Measurements from ENCODE around the gene IZUMO4. TPM values are rescaled to one million over a fixed set of nuclear protein-coding genes. Genes with fewer than 3 reads are reported as not detected.
A peak's percentile ranks its signal among the peaks of the same experiment; 100 is the strongest.

Gene IZUMO4, protein sequence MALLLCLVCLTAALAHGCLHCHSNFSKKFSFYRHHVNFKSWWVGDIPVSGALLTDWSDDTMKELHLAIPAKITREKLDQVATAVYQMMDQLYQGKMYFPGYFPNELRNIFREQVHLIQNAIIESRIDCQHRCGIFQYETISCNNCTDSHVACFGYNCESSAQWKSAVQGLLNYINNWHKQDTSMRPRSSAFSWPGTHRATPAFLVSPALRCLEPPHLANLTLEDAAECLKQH
- polyA plus RNA-seq (2012; ENCODE audit: insufficient read depth, insufficient read length, low read depth) = not detected

DNA sequence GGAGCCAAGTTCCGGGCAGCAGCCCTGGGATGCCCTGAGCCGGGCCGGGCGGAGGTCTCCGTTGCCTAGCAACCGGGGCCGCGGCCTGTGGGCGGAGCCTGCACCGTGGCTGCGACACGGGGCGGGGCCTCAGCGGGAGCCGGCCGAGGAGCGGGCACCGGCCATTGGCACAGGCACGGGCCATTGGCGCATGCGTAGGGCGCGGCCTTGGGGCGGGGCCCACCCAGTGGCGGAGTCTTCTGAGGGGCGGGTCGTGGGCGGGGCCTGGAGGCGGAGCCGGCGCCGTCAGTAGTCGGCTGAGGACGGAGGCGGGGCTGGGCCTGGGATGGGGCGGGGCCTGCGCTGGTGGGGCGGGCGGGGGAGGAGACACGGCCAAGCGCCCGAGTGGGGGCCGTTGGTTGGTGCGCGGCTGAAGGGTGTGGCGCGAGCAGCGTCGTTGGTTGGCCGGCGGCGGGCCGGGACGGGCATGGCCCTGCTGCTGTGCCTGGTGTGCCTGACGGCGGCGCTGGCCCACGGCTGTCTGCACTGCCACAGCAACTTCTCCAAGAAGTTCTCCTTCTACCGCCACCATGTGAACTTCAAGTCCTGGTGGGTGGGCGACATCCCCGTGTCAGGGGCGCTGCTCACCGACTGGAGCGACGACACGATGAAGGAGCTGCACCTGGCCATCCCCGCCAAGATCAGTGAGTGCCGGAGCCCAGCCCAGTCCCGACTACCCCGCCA is at the start of gene IZUMO4:
Gene IZUMO4 (plus strand): TSS at position 436 of the 723 bp plus-strand sequence. CDS start 31 bp downstream, at position 467.
- no peaks in the 10 kb centered on the region for H3K27me3 ChIP-seq
- H3K36me3 ChIP-seq = peaks cover 22% of the 10 kb centered on the region
- no peaks in the 10 kb centered on the region for H3K9me3 ChIP-seq
- DNase-seq = peak; percentile 100
- TF ChIP-seq, protein P1, sequence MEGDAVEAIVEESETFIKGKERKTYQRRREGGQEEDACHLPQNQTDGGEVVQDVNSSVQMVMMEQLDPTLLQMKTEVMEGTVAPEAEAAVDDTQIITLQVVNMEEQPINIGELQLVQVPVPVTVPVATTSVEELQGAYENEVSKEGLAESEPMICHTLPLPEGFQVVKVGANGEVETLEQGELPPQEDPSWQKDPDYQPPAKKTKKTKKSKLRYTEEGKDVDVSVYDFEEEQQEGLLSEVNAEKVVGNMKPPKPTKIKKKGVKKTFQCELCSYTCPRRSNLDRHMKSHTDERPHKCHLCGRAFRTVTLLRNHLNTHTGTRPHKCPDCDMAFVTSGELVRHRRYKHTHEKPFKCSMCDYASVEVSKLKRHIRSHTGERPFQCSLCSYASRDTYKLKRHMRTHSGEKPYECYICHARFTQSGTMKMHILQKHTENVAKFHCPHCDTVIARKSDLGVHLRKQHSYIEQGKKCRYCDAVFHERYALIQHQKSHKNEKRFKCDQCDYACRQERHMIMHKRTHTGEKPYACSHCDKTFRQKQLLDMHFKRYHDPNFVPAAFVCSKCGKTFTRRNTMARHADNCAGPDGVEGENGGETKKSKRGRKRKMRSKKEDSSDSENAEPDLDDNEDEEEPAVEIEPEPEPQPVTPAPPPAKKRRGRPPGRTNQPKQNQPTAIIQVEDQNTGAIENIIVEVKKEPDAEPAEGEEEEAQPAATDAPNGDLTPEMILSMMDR (IDR thresholded peaks at IDR 0.05; ENCODE audit: low read depth, low read length) = peak; percentile 46
- no peaks in the 10 kb centered on the region for H3K4me1 ChIP-seq
- H3K4me3 ChIP-seq (ENCODE audit: low read depth, low read length) = peak within 1 kb of the TSS; percentile 64

DNA sequence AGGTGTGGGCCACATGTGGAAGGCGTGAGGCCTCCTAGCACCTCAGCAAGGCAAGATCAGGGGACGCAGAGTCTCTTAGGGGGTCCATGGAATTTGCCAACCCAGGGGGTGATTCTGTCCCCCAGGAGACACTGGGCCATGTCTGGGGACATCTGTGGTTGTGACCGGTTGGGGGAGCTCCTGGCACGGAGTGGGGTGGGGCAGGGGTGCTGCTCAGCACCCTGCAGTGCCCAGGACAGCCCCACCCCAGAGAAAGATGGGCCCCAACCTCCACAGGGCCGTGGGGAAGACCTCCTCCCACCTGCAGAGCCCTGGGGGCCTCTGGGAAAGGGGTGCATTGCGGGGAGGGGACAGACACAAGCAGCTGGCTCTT is 49.7 kb upstream of the IZUMO4 start:
- no peaks in the 10 kb centered on the region for H3K27me3 ChIP-seq
- no peak overlapping the region for H3K4me3 ChIP-seq (ENCODE audit: low read depth, low read length)
- H3K4me1 ChIP-seq = peaks cover 19% of the 10 kb centered on the region

DNA sequence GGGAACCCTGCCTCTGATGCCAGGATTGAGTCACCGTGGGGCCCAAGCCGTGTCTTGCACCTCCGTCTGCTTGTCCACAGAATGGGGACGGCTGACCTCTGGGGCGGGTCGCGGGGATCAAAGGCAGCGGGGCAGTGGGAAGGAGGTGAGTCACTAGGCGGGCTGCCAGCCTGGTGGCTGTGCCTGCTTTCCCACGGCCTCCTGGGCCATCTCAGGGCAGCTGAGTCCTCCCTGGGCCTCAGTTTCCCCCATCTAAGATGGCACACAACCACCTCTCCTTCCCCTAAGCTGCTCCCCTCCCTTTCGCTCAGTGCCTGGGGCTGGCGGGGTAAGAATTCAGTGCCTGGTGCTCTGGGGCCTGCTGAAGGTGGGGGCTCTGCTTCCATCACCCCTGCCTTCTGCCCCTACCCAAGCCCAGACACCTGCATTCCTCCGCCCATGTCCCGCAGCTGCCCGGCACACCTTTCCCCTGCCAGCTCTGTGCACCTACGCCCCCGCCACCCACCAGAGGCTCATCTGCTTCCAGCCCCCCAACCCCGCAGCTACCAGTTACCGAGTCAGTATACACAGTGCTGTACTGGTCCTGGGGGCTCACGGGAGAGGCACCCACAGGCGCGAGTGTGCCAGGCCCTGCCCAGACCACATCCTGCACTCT is 49.1 kb upstream of the IZUMO4 start:
- Histone ChIP-seq H3K4me1 (peaks cover 15% of the 10 kb centered on the region), H3K4me3 (ENCODE audit: low read depth, low read length) (no peak overlapping the region), H3K9me3 (no peaks in the 10 kb centered on the region), H3K27me3 (no peaks in the 10 kb centered on the region), H3K36me3 (peaks cover 28% of the 10 kb centered on the region)
- DNase-seq = no peak
- TF ChIP-seq, protein P1 (IDR thresholded peaks at IDR 0.05; ENCODE audit: low read depth, low read length) = no peak

More for the DNA sequence above, 49.7 kb upstream of the IZUMO4 start:
- Histone ChIP-seq H3K9me3 (no peaks in the 10 kb centered on the region), H3K36me3 (peaks cover 32% of the 10 kb centered on the region)
- TF ChIP-seq, protein P1 (IDR thresholded peaks at IDR 0.05; ENCODE audit: low read depth, low read length) = no peak
- DNase-seq = no peak

DNA sequence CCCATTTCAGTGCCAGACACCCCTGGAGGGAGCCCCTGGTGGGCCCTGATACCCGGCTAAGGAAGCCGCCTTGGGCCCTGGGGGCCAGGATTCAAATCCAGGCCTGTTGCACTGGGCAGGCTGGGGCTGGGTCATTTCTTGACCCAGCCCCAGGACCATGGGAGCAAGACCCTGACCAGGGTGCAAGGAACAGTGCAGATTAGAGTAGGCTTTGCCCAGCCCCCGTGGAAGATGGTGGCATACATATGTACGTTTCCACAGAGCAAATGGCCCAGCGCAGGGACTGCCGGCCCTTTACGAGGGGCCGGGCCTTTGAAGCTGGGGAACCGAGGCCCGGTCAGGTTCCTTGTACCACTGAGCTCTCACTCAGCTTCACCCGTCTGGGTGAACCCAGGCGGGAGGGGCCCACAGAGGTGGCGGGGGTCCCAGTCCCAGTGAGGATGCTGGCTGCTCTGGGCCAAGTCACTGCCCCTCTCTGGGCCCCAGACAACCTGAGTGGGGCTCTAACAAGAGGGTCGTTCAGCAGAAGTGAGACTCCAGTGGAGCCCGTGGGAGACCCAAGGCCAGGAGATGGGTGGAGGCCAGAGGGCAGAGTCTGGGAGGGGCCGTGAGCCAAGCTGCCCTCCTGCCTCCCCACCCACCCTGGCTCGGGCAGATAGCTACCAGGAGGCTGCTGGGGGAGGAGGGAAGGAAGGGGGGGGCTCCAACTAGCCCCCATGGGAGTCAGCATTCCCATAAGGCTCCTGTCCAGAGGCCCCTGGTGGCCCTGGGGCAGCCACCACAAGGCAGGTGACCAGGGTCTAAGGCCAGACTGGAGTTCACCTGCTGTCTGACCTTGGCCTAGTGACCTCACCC is 48.4 kb upstream of the IZUMO4 start:
- Histone ChIP-seq H3K27me3 (no peaks in the 10 kb centered on the region), H3K36me3 (peaks cover 20% of the 10 kb centered on the region), H3K4me3 (ENCODE audit: low read depth, low read length) (no peak overlapping the region), H3K4me1 (peaks cover 8% of the 10 kb centered on the region), H3K9me3 (no peaks in the 10 kb centered on the region)
- TF ChIP-seq, protein P1 (IDR thresholded peaks at IDR 0.05; ENCODE audit: low read depth, low read length) = no peak
- no peak for DNase-seq

DNA sequence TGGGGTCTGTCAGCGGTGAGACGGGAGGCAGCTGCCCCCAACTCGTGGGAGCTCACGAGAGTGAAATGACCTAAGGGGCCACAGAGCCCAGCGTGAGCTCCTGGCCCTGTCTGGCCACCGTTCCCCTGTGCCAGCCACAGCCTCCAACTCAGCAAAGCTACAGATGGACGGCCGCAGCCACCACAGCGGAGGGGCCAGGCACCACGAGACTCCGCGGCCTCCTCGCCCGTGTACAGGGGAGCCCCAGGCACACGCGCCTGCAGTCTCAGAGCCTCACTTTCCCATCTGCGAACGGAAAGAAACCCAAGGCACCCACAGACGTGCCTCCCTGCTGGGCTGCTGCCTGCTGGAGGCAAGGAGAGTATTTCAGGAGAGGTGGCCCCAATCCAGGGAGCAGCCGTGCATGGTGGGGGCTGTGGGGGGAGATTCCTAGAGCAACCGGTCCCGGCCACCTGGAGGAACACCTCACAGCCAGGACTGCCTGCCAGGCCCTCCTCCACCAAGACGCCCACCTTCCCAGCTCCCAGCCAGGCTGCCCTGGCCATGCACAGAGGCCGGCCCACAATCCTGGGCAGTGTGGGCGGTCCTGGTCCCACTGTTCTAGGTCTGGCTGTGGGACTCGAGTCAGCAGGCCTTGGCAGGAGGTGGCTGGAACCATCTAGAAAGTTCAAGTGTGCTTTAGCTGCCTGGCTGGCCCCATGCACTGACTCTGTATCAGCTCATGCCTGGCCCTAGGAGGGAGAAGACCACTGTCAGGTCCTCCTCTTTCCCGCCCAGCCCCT is 47.6 kb upstream of the IZUMO4 start:
- no peak for DNase-seq
- H3K4me1 ChIP-seq = peaks cover 7% of the 10 kb centered on the region

More for the DNA sequence above, 47.6 kb upstream of the IZUMO4 start:
- no peaks in the 10 kb centered on the region for H3K27me3 ChIP-seq
- peak overlapping the region; percentile 92 for H3K4me3 ChIP-seq (ENCODE audit: low read depth, low read length)
- H3K36me3 ChIP-seq = peaks cover 18% of the 10 kb centered on the region
- TF ChIP-seq, protein P1 (IDR thresholded peaks at IDR 0.05; ENCODE audit: low read depth, low read length) = no peak
- H3K9me3 ChIP-seq = no peaks in the 10 kb centered on the region
